ENCODE data around the gene MIGA1. TPM values are rescaled to one million over a fixed set of nuclear protein-coding genes. Genes with fewer than 3 reads are reported as not detected.

The MIGA1 gene, protein sequence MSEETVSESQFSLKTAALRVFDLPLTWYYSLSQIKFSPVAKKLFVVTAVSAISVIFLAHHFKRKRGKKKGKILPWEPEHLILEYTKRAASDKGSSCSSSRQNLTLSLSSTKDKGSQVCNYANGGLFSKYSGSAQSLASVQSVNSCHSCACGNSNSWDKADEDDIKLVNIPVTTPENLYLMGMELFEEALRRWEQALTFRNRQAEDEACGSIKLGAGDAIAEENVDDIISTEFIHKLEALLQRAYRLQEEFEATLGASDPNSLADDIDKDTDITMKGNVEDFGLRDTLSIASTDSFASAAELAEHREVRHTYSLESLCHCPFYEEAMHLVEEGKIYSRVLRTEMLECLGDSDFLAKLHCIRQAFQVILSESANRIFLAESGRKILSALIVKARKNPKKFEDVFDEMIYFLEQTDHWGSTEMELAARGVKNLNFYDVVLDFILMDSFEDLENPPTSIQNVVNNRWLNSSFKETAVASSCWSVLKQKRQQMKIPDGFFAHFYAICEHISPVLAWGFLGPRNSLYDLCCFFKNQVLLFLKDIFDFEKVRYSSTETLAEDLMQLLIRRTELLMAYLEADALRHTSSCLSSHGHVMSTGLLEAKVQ
- total RNA-seq (ENCODE audit: low replicate concordance) = 14.5 and 15.0 TPM in 2 replicates
- long read RNA-seq, full-length matches to known transcripts = 20 of 34 reads
- long read RNA-seq, partial matches to known transcripts = 2 of 34 reads
- long read RNA-seq, other reads (novel, unspliced or antisense) = 12 of 34 reads

DNA sequence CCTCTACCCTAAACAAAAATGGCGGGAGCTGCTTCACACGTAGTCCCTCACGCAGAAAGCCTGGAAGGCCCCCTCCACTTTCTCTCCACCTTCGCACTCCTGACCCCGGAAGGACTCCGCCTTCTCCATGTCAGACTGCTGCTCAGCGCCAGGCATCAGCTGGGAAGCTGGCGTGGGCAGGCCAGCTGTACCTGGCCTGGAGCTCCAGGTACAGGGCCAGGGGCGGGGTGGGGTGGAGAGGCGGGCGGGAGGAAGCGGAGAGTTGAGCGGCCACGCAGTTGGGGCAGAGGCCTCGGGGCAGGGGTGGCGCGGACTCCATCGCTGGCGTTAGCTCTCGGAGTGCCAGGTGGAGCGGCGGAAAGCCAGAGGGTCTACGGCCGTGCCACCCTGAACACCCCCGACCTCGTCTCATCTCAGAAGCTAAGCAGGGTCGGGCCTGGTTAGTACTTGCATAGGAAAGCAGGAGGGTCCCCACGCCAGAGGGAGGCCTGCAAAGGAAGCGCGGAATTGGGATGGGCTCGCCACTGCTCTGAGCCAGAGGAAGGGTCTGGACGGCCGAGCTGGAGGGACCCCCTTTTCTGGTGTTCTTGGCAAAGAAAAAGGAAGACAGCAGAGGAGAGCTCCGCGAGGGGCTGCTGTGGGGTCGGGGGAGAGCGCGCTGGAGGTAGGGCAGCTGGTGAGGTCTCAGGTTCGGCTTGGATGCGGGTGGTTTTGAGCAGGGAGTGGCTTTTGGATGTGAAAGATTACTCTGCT, at the start of gene MIGA1:
TSS of gene MIGA1 (plus strand) at position 121 of the 753 bp plus-strand sequence. CDS start 3,604 bp downstream, outside the sequence.
- Mint-ChIP-seq H3K36me3 (peaks cover 9% of the 10 kb centered on the region), H3K4me3 (peak within 1 kb of the TSS; percentile 96), H3K27me3 (no peaks in the 10 kb centered on the region), H3K27ac (peak within 1 kb of the TSS; percentile 87), H3K9me3 (no peaks in the 10 kb centered on the region), H3K4me1 (ENCODE audit: unreplicated experiment) (peaks cover 19% of the 10 kb centered on the region)
- TF ChIP-seq, protein P1, sequence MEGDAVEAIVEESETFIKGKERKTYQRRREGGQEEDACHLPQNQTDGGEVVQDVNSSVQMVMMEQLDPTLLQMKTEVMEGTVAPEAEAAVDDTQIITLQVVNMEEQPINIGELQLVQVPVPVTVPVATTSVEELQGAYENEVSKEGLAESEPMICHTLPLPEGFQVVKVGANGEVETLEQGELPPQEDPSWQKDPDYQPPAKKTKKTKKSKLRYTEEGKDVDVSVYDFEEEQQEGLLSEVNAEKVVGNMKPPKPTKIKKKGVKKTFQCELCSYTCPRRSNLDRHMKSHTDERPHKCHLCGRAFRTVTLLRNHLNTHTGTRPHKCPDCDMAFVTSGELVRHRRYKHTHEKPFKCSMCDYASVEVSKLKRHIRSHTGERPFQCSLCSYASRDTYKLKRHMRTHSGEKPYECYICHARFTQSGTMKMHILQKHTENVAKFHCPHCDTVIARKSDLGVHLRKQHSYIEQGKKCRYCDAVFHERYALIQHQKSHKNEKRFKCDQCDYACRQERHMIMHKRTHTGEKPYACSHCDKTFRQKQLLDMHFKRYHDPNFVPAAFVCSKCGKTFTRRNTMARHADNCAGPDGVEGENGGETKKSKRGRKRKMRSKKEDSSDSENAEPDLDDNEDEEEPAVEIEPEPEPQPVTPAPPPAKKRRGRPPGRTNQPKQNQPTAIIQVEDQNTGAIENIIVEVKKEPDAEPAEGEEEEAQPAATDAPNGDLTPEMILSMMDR (conservative IDR thresholded peaks at IDR 0.05) = no peak
- peak; percentile 83 for DNase-seq (ENCODE audit: extremely low spot score, unreplicated experiment)

DNA sequence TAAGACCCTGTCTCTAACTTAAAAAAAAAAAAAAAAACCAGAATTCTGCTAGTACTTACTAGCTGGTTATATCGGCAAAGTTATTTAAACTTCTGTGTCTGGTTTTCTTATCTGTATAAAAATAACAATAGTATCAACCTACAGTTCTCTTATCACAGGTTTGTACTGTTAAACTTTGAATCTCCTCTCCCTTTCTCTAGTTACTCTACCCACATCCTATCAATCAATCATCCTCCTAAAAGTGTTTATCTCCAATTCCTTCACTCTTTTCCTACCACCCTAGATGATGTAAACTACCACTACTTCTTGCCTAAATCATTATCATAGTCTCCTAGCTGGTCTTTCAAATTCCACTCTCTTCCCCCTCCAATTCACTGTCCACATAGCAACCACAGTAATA, 47.4 kb upstream of the MIGA1 start:
- no peak for DNase-seq (ENCODE audit: extremely low spot score, unreplicated experiment)
- Mint-ChIP-seq H3K36me3 (peaks cover 31% of the 10 kb centered on the region), H3K4me3 (no peak overlapping the region), H3K9me3 (no peaks in the 10 kb centered on the region), H3K4me1 (ENCODE audit: unreplicated experiment) (no peaks in the 10 kb centered on the region), H3K27me3 (no peaks in the 10 kb centered on the region), H3K27ac (no peak overlapping the region)
- TF ChIP-seq, protein P1 (conservative IDR thresholded peaks at IDR 0.05) = no peak

DNA sequence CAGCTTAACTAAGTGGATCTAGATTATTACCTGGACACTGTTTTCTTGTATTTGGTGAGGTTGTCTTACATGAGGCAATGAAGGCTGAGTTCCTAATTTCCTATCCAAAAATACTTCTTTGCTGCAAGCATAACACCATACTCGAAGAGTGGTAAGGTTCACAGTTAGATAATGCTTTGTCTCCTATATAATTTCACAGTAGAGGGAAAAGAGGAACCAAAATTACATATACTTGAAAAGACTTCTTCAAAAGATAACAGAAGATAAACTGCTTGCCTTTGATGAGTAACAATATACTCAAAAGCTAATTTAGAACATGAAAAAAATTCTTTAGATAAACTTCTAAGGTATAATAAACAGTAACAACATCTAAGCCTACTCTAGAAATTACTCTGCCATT, 40.2 kb upstream of the MIGA1 start:
- DNase-seq (ENCODE audit: extremely low spot score, unreplicated experiment) = no peak
- Mint-ChIP-seq H3K27me3 (no peaks in the 10 kb centered on the region), H3K4me3 (no peak overlapping the region), H3K36me3 (peaks cover 16% of the 10 kb centered on the region), H3K27ac (no peak overlapping the region), H3K9me3 (no peaks in the 10 kb centered on the region), H3K4me1 (ENCODE audit: unreplicated experiment) (no peaks in the 10 kb centered on the region)
- TF ChIP-seq, protein P1 (conservative IDR thresholded peaks at IDR 0.05) = no peak

DNA sequence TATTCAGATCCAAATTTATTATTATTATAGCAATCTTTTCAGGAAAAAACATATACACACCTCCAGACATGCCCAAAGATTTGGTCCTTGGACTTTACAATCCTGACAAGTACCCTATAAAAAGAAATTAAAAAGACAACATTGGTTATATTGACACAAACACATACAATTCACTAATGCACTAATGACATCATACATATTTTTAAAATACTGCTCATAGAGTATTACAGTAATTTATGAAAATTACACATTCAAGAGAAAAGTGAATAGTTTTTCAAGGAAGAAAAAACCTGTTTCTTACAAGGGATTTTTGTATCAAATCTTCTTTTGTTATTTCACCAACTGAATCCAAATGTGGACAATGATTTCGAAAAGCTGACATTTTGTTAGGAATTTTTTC, 38.1 kb upstream of the MIGA1 start:
- no peak for DNase-seq (ENCODE audit: extremely low spot score, unreplicated experiment)
- Mint-ChIP-seq H3K4me1 (ENCODE audit: unreplicated experiment) (no peaks in the 10 kb centered on the region), H3K27me3 (no peaks in the 10 kb centered on the region), H3K27ac (no peak overlapping the region), H3K4me3 (no peak overlapping the region), H3K9me3 (no peaks in the 10 kb centered on the region), H3K36me3 (peaks cover 25% of the 10 kb centered on the region)
- TF ChIP-seq, protein P1 (conservative IDR thresholded peaks at IDR 0.05) = no peak

DNA sequence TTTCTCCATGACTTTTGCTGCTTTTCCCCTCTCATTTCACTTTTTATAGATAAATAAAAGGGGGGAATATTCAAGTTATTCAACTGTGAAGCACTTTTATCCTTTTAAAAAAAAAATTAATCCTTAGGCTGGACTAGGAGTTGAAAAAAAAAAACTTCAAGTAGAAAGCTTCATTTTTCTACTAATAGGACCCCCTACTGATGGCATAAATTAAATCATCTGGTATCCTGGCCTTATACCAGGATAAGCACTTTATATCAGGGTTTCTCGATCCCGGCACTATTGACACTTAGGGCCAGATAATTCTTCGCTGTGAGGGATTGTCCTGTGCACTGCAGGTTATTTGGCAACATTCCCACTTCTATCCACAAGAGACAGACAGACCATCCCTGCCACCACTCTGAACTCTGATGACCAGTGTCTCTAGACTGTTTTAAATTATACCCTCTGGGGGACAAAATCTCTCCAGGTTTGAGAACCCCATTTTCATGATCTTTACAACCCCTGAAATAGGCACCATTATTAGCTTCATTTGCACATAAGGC, 37.4 kb upstream of the MIGA1 start:
- Mint-ChIP-seq H3K4me3 (no peak overlapping the region), H3K27ac (no peak overlapping the region)
- TF ChIP-seq, protein P1 (conservative IDR thresholded peaks at IDR 0.05) = no peak

More for the DNA sequence above, 37.4 kb upstream of the MIGA1 start:
- Mint-ChIP-seq H3K27me3 (no peaks in the 10 kb centered on the region), H3K4me1 (ENCODE audit: unreplicated experiment) (no peaks in the 10 kb centered on the region), H3K9me3 (no peaks in the 10 kb centered on the region), H3K36me3 (peaks cover 25% of the 10 kb centered on the region)
- no peak for DNase-seq (ENCODE audit: extremely low spot score, unreplicated experiment)

Measured in type B pancreatic cell (in vitro differentiated cells).